Right atrium auricular region (tissue), 2 donors: Measurements from ENCODE around the gene CUTA. TPM values are rescaled to one million over a fixed set of nuclear protein-coding genes. Genes with fewer than 3 reads are reported as not detected.
A peak's percentile ranks its signal among the peaks of the same experiment; 100 is the strongest.

Experiments
- DNase-seq: peaks from one replicate; pipeline ENCODE4 v3.0.0-alpha.2; 2019; ENCODE audit warnings: low spot score
- H3K27ac ChIP-seq, 2 donors: fragments of 200-600 bp; sonication (generic); 1 replicate in 1 of 2; 2 replicates in 1 of 2; pipeline ENCODE4 v1.5.1; 2016 to 2019
- H3K27me3 ChIP-seq, 2 donors: fragments of 200-600 bp; sonication (generic); one replicate each; pipeline versions ENCODE4 v1.5.1 to v1.6.0; 2017 to 2019
- H3K36me3 ChIP-seq: fragments of 200-600 bp; sonication (generic); one replicate; pipeline ENCODE4 v1.5.1; 2016
- H3K4me1 ChIP-seq, 2 donors: fragments of 200-600 bp; sonication (generic); one replicate each; pipeline versions ENCODE4 v1.5.1 to v1.6.0; 2017 to 2019
- H3K4me3 ChIP-seq, 2 donors: fragments of 200-600 bp; sonication (generic); 1 replicate in 1 of 2; 2 replicates in 1 of 2; pipeline ENCODE4 v1.5.1; 2017 to 2019; ENCODE audit warnings: mild to moderate bottlenecking in 1 of 2, moderate library complexity in 1 of 2
- H3K9me3 ChIP-seq, 2 donors: fragments of 200-600 bp; sonication (generic); one replicate each; pipeline ENCODE4 v1.5.1; 2019
- CTCF ChIP-seq, 2 donors: fragments of 200-600 bp; sonication (generic); IDR thresholded peaks; one replicate each; pipeline ENCODE4 v1.5.1; 2019; ENCODE audit warnings: antibody characterized with exemption in 2 of 2
- total RNA-seq, 2 donors: library from RNA; depleted of rRNA; stranded (reverse); fragments of >200 nt; gene quantifications; one replicate each; pipeline ENCODE4 v1.1.0, GENCODE V29; 2016

CUTA gene
- total RNA-seq, 2 donors from 2014 or later, result 118 to 119 TPM

GRCh38 chr6:33420491-33421343 is 2.8 kb upstream of the CUTA start:
- H3K4me3 ChIP-seq, result peak overlapping the region; percentile 33 to 47
- H3K27ac ChIP-seq, result peak overlapping the region; percentile 96 to 97
- DNase-seq, result no peak
- H3K36me3 ChIP-seq, result peaks cover 4% of the 10 kb centered on the region
- no peaks in the 10 kb centered on the region for H3K9me3 ChIP-seq
- TF ChIP-seq CTCF (IDR thresholded peaks at IDR 0.05), result no peak
- H3K4me1 ChIP-seq, result peaks cover 0 to 52% of the 10 kb centered on the region in 2 donors
- H3K27me3 ChIP-seq, result no peaks in the 10 kb centered on the region

- peaks cover 13% of the 10 kb centered on the region for H3K36me3 ChIP-seq
- H3K4me3 ChIP-seq, result peak within 1 kb of the TSS; percentile 33 to 47
- DNase-seq, result no peak
- TF ChIP-seq CTCF (IDR thresholded peaks at IDR 0.05), result no peak
- H3K27ac ChIP-seq, result peak within 1 kb of the TSS; percentile 96 to 97
- peaks cover 0 to 48% of the 10 kb centered on the region in 2 donors for H3K4me1 ChIP-seq
- no peaks in the 10 kb centered on the region for H3K27me3 ChIP-seq
- H3K9me3 ChIP-seq, result no peaks in the 10 kb centered on the region
Observed at GRCh38 chr6:33419580-33420490, 1.9 kb upstream of the CUTA start, which contains the start of gene SYNGAP1. SYNGAP1 (plus strand) TSS chr6:33420065; CDS start chr6:33420265, 200 bp downstream.

GRCh38 chr6:33418690-33419291 is 884 bp upstream of the CUTA start:
- TF ChIP-seq CTCF (IDR thresholded peaks at IDR 0.05), result no peak
- no peak for DNase-seq
- Histone ChIP-seq H3K27ac (peak overlapping the region; percentile 96 to 97), H3K36me3 (peaks cover 23% of the 10 kb centered on the region), H3K4me1 (peaks cover 0 to 39% of the 10 kb centered on the region in 2 donors), H3K9me3 (no peaks in the 10 kb centered on the region), H3K27me3 (no peaks in the 10 kb centered on the region), H3K4me3 (peak overlapping the region; percentile 35 to 71)

GRCh38 chr6:33417128-33417902 is 592 bp downstream of the CUTA start:
- TF ChIP-seq CTCF (IDR thresholded peaks at IDR 0.05), result no peak
- DNase-seq, result no peak
- Histone ChIP-seq H3K27me3 (no peaks in the 10 kb centered on the region), H3K4me3 (peak overlapping the region; percentile 57 to 71), H3K36me3 (peaks cover 38% of the 10 kb centered on the region), H3K9me3 (no peaks in the 10 kb centered on the region), H3K4me1 (peaks cover 0 to 46% of the 10 kb centered on the region in 2 donors), H3K27ac (peak overlapping the region; percentile 96 to 97)
